ENCODE data around the gene DBP.

DNA sequence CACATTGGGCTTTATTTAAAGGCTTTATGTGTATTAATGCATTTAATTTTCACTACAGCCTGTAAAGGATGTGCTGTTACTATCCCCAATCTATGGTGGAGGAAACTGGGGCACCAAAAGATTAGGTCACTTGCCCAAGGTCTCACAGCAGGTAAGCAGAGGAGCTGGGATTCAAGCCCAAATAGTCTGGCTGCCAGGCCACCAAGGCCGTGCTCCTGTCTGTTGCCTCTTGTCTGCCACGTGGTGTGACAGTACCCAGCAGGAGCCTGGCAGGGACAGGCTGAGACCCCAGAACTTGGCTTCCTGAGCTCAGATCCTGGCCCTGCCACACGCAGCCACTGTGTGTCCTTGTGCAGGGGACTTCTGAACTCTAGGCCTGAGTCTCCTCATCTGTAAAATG, 31.2 kb upstream of the DBP start:
- TF ChIP-seq, protein P1, sequence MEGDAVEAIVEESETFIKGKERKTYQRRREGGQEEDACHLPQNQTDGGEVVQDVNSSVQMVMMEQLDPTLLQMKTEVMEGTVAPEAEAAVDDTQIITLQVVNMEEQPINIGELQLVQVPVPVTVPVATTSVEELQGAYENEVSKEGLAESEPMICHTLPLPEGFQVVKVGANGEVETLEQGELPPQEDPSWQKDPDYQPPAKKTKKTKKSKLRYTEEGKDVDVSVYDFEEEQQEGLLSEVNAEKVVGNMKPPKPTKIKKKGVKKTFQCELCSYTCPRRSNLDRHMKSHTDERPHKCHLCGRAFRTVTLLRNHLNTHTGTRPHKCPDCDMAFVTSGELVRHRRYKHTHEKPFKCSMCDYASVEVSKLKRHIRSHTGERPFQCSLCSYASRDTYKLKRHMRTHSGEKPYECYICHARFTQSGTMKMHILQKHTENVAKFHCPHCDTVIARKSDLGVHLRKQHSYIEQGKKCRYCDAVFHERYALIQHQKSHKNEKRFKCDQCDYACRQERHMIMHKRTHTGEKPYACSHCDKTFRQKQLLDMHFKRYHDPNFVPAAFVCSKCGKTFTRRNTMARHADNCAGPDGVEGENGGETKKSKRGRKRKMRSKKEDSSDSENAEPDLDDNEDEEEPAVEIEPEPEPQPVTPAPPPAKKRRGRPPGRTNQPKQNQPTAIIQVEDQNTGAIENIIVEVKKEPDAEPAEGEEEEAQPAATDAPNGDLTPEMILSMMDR (IDR thresholded peaks at IDR 0.05), result no peak
- no peak for TF ChIP-seq POLR2A (IDR thresholded peaks at IDR 0.05)
